ACC112 (cell line): ENCODE data around the gene BOK.

ENCODE experiments used
- H2AFZ ChIP-seq: fragments of 200-600 bp; sonication (generic); one replicate; pipeline ENCODE4 v1.6.0; 2017; ENCODE audit warnings: antibody characterized with exemption, low read length; ENCODE audit not compliant: unreplicated experiment
- H3K27ac ChIP-seq: fragments of 200-600 bp; sonication (generic); 2 replicates; pipeline ENCODE4 v1.5.1; 2014; ENCODE audit warnings: low read depth, mild to moderate bottlenecking, antibody characterized with exemption, low read length, moderate library complexity
- H3K27me3 ChIP-seq: fragments of 200-600 bp; sonication (generic); 2 replicates; pipeline ENCODE4 v1.6.1; 2014; ENCODE audit warnings: mild to moderate bottlenecking, antibody characterized with exemption, low read length, moderate library complexity, mixed read lengths; ENCODE audit not compliant: insufficient read depth
- H3K36me3 ChIP-seq: fragments of 200-600 bp; sonication (generic); 2 replicates; pipeline ENCODE4 v1.6.1; 2016; ENCODE audit warnings: mild to moderate bottlenecking, antibody characterized with exemption, low read length, moderate library complexity, mixed read lengths; ENCODE audit not compliant: insufficient read depth
- H3K4me1 ChIP-seq: fragments of 200-600 bp; sonication (generic); one replicate; pipeline ENCODE4 v1.6.1; 2016; ENCODE audit warnings: low read length, mixed read lengths; ENCODE audit not compliant: insufficient read depth, unreplicated experiment, control insufficient read depth
- H3K4me3 ChIP-seq: fragments of 200-600 bp; sonication (generic); 2 replicates; pipeline ENCODE4 v1.5.1; 2014; ENCODE audit warnings: mild to moderate bottlenecking, low read depth, low read length
- H3K79me2 ChIP-seq: fragments of 200-600 bp; sonication (generic); one replicate; pipeline ENCODE4 v1.6.0; 2016; ENCODE audit warnings: low read length; ENCODE audit not compliant: control insufficient read depth, unreplicated experiment, insufficient read depth

The BOK gene

GRCh38 chr2:241617431-241618154, 59.0 kb downstream of the BOK start:
- Histone ChIP-seq H2AFZ (no peak overlapping the region), H3K36me3 (peaks cover 15% of the 10 kb centered on the region), H3K27me3 (no peaks in the 10 kb centered on the region), H3K4me1 (peaks cover 7% of the 10 kb centered on the region), H3K79me2 (peaks cover 65% of the 10 kb centered on the region), H3K4me3 (no peak overlapping the region), H3K27ac (no peak overlapping the region)

- no peaks in the 10 kb centered on the region for H3K27me3 ChIP-seq
- no peak overlapping the region for H3K4me3 ChIP-seq
- H3K27ac ChIP-seq, result no peak overlapping the region
- H3K36me3 ChIP-seq, result peaks cover 15% of the 10 kb centered on the region
- peaks cover 7% of the 10 kb centered on the region for H3K4me1 ChIP-seq
- no peak overlapping the region for H2AFZ ChIP-seq
- H3K79me2 ChIP-seq, result peaks cover 65% of the 10 kb centered on the region
Measured at GRCh38 chr2:241618296-241618805, 59.8 kb downstream of the BOK start.

- H3K79me2 ChIP-seq, result peaks cover 68% of the 10 kb centered on the region
- H2AFZ ChIP-seq, result no peak overlapping the region
- peaks cover 17% of the 10 kb centered on the region for H3K36me3 ChIP-seq
Measured at GRCh38 chr2:241618829-241619228, 60.3 kb downstream of the BOK start.

GRCh38 chr2:241619597-241620418, 61.3 kb downstream of the BOK start:
- H3K4me3 ChIP-seq, result no peak overlapping the region
- peak overlapping the region; percentile 49 for H3K27ac ChIP-seq
- H2AFZ ChIP-seq, result no peak overlapping the region
- peaks cover 72% of the 10 kb centered on the region for H3K79me2 ChIP-seq
- no peaks in the 10 kb centered on the region for H3K27me3 ChIP-seq
- H3K4me1 ChIP-seq, result peaks cover 7% of the 10 kb centered on the region
- peaks cover 22% of the 10 kb centered on the region for H3K36me3 ChIP-seq

More at GRCh38 chr2:241618829-241619228, 60.3 kb downstream of the BOK start:
- H3K4me3 ChIP-seq, result no peak overlapping the region
- H3K27ac ChIP-seq, result no peak overlapping the region
- H3K27me3 ChIP-seq, result no peaks in the 10 kb centered on the region
- peaks cover 7% of the 10 kb centered on the region for H3K4me1 ChIP-seq

DNA sequence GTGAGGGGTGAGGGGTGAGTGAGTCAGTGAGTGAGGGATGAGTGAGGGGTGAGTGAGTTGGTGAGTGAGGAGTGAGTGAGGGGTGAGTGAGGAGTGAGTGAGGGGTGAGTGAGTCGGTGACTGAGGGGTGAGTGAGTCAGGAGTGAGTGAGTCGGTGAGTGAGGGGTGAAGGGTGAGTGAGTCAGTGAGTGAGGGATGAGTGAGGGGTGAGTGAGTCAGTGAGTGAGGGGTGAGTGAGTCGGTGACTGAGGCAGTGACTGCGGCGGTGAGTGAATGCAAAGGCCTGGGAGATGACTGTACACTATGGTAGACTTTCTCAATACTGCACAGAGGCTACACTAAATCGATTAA, 61.8 kb downstream of the BOK start:
- Histone ChIP-seq H3K36me3 (peaks cover 26% of the 10 kb centered on the region), H3K27ac (peak overlapping the region; percentile 49), H3K4me3 (no peak overlapping the region), H3K79me2 (peaks cover 72% of the 10 kb centered on the region), H3K27me3 (no peaks in the 10 kb centered on the region), H3K4me1 (peaks cover 7% of the 10 kb centered on the region), H2AFZ (no peak overlapping the region)
